Esophagus squamous epithelium (tissue), 5 donors: Measurements from ENCODE around the gene MDFIC. TPM values are rescaled to one million over a fixed set of nuclear protein-coding genes. Genes with fewer than 3 reads are reported as not detected.

Source experiments
- DNase-seq: peaks from one replicate; lab custom pipeline; 2025; lab: John Stamatoyannopoulos, UW
- H3K27ac ChIP-seq, 4 donors: fragments of 200-600 bp; sonication (generic); one replicate each; pipeline ENCODE4 v1.5.1; 2016 to 2019; ENCODE audit warnings: mild to moderate bottlenecking in 1 of 4
- H3K27me3 ChIP-seq, 4 donors: fragments of 200-600 bp; sonication (generic); 1 replicate in 3 of 4; 2 replicates in 1 of 4; pipeline versions ENCODE4 v1.5.1 to v1.6.0; 2017 to 2021; ENCODE audit warnings: antibody characterized with exemption in 1 of 4
- H3K36me3 ChIP-seq, 3 donors: fragments of 200-600 bp; sonication (generic); one replicate each; pipeline ENCODE4 v1.5.1; 2016 to 2019
- H3K4me1 ChIP-seq, 3 donors: fragments of 200-600 bp; sonication (generic); one replicate each; pipeline ENCODE4 v1.5.1; 2017 to 2019
- H3K4me3 ChIP-seq, 4 donors: fragments of 200-600 bp; sonication (generic); 1 replicate in 3 of 4; 2 replicates in 1 of 4; pipeline ENCODE4 v1.5.1; 2016 to 2019; ENCODE audit warnings: mild to moderate bottlenecking in 2 of 4, moderate library complexity in 1 of 4
- H3K9me3 ChIP-seq, 3 donors: fragments of 200-600 bp; sonication (generic); one replicate each; pipeline ENCODE4 v1.5.1; 2016 to 2019
- POLR2A ChIP-seq, 4 donors: fragments of 450-650 bp; IDR thresholded peaks; one replicate each; pipeline ENCODE4 v1.6.1; 2017; ENCODE audit warnings: antibody characterized with exemption in 4 of 4, mild to moderate bottlenecking in 4 of 4, moderate library complexity in 3 of 4
- WGBS, 2 donors: methylation state at CpG; one replicate each; pipeline ENCODE4 v1.1.5; 2018; 5-methylcytosine and 5-hydroxymethylcytosine counted together
- intact Hi-C: fragments of 100-400 bp; cut with DNase I; formaldehyde crosslinking; loops from one replicate; pipeline ENCODE4 v1.15.0; 2022
- total RNA-seq, 4 donors: library from RNA; depleted of rRNA; stranded (reverse); fragments of >200 nt; gene quantifications; one replicate each; pipeline ENCODE4 v1.1.0, GENCODE V29; 2016
- TF ChIP-seq, protein P1 (sequence below), 6 experiments: fragments of 450-650 bp in 4 of 6; fragments of 200-600 bp in 2 of 6; sonication (generic) in 2 of 6; IDR thresholded peaks; one replicate each; pipeline ENCODE4 v1.5.1; 2016 to 2019; ENCODE audit warnings: antibody characterized with exemption in 6 of 6, mild to moderate bottlenecking in 4 of 6, moderate library complexity in 4 of 6
- donor health status: DM: yes; HTN: yes; CAD: no.

MDFIC gene
- total RNA-seq, 4 donors from 2014 or later = 16.0 to 29.2 (median 21.3) TPM

DNA sequence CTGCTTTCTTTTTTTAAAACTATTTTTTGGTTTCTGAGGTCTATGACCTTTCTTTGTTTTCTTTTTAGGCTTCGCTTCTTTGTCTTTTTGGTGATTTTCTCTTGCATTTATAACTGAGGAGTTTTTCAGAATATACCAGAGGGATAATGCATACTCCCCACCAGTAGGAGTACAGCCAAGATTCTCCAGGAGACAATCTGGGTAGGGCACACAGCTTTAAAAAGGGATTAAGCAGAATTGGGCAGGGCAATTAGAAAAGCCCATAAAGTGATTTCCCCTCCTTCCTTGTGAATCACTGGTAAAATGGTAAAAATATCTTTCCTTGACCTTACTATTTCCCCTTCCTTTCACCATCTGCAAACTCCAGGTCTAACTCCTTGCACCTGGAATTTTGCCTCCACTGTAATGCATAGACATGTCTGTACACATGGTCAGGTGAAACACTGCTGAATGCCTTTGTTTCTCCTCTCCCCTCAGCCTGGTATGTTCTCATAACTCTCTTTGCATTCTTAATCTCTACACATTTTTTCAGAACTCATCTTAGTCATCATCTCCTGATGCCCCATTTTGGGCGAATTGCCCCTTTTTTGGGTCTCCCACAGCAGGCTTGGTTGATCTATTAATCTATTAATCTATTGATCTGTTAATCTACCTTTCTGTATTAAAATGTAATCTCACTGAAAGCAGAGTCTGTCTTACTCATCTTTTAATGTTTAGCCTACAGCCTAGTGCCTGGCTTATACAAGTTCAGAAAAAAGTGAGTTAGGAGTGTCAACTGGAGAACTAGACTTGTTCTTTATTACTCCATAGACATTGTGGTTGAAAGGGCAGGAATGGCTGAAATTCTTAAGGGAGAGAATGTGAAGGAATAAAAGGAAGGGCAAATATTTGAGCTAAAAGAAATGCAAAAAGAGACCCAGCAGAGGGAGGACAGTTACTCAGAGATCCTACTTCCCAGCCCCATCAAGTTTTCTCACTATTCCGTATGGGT, 64.6 kb downstream of the MDFIC start:
- no peak for DNase-seq
- Histone ChIP-seq H3K27ac (no peak overlapping the region), H3K4me3 (no peak overlapping the region), H3K9me3 (no peaks in the 10 kb centered on the region), H3K36me3 (no peaks in the 10 kb centered on the region), H3K27me3 (no peaks in the 10 kb centered on the region), H3K4me1 (peaks cover 16 to 31% (median 18%) of the 10 kb centered on the region in 3 donors)
- TF ChIP-seq, protein P1, sequence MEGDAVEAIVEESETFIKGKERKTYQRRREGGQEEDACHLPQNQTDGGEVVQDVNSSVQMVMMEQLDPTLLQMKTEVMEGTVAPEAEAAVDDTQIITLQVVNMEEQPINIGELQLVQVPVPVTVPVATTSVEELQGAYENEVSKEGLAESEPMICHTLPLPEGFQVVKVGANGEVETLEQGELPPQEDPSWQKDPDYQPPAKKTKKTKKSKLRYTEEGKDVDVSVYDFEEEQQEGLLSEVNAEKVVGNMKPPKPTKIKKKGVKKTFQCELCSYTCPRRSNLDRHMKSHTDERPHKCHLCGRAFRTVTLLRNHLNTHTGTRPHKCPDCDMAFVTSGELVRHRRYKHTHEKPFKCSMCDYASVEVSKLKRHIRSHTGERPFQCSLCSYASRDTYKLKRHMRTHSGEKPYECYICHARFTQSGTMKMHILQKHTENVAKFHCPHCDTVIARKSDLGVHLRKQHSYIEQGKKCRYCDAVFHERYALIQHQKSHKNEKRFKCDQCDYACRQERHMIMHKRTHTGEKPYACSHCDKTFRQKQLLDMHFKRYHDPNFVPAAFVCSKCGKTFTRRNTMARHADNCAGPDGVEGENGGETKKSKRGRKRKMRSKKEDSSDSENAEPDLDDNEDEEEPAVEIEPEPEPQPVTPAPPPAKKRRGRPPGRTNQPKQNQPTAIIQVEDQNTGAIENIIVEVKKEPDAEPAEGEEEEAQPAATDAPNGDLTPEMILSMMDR (IDR thresholded peaks at IDR 0.05) = peak in 1 of 6 experiments; percentile 23
- TF ChIP-seq POLR2A (IDR thresholded peaks at IDR 0.05) = no peak
- intact Hi-C loops = no loop called here
- 77 to 82% methylated on average over 3 of the region's 3 CpGs for WGBS, 2 donors

DNA sequence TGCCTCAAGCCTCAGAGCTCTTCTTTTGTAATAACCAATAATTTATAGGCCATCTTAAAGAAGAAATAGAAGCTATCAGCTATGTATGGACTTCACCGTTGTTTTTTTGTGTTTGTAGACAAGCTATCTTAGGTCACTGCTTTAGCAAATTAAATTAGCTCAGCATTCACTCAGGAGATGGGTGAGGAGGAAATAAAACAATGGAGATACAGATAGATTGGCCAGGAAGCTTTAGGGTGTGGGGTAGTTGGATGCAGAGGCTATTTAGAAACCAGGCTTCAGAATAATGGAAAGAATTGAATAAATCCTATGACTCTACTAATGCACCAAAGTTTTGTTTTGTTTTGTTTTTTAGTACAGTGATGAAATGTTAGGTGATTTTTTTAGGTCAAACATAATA, 66.1 kb downstream of the MDFIC start:
- H3K36me3 ChIP-seq = no peaks in the 10 kb centered on the region
- 76 to 79% methylated on average over 1 of the region's 1 CpG for WGBS, 2 donors
- TF ChIP-seq, protein P1 (IDR thresholded peaks at IDR 0.05) = no peak
- no peak for TF ChIP-seq POLR2A (IDR thresholded peaks at IDR 0.05)
- H3K4me3 ChIP-seq = no peak overlapping the region
- intact Hi-C loops = no loop called here
- no peak for DNase-seq
- no peaks in the 10 kb centered on the region for H3K27me3 ChIP-seq
- peak overlapping the region in 1 of 4 donors; percentile 6 for H3K27ac ChIP-seq
- H3K4me1 ChIP-seq = peaks cover 16 to 31% (median 18%) of the 10 kb centered on the region in 3 donors
- H3K9me3 ChIP-seq = no peaks in the 10 kb centered on the region

DNA sequence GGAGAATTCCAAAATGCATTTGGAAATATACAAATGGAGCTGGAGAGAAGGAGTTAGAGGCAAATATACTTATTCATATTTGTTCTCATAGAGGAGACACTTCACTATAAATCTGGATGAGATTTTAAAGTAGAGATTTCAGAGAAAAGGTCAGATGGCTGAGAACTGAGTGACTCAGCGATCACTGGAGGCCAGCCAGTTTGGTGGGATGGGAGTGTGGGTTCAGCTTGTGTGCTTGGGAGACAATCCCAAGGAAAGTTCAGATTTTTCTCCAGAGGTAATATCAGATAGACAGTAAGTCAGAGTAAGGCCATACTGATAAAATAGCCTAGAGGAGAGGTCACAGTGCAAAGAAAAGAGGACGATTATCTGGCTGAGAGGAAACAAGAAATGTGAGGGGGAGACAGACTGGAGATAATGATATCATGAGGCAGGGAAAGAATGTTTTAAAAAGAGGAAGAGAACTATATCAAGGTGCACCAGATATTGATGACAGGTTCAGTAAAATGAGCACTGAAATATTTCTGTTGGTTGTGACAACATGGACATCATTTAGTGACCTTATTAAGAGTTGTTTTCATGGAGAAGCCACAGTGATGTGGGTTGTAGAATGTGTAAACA, 67.0 kb downstream of the MDFIC start:
- Histone ChIP-seq H3K27ac (peak overlapping the region in 2 of 4 donors; percentile 16 to 20), H3K4me3 (no peak overlapping the region), H3K27me3 (no peaks in the 10 kb centered on the region), H3K4me1 (peaks cover 16 to 31% (median 18%) of the 10 kb centered on the region in 3 donors), H3K9me3 (no peaks in the 10 kb centered on the region), H3K36me3 (no peaks in the 10 kb centered on the region)
- TF ChIP-seq, protein P1 (IDR thresholded peaks at IDR 0.05) = no peak
- no peak for TF ChIP-seq POLR2A (IDR thresholded peaks at IDR 0.05)
- intact Hi-C loops = no loop called here
- WGBS, 2 donors = 45 to 58% methylated on average over 2 of the region's 2 CpGs
- DNase-seq = no peak

DNA sequence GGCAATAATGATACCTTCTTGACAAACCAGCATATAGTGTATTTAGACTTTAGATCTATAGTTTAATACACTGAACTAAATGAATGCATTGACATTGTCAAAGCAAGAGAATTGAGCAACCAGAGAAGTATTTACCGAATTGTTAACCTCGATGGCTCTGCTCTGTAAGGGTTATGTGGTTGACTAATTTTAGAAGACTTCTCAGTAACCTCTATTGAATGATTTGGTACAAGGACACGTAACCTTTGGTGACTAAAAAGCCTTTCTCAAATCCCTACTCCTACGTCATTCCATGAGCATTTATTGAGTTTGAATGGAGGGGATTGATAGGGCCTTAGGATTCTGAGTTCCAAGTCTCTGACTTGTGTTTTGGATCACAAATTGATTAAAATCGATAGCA, 67.6 kb downstream of the MDFIC start:
- Histone ChIP-seq H3K36me3 (no peaks in the 10 kb centered on the region), H3K4me1 (peaks cover 16 to 31% (median 18%) of the 10 kb centered on the region in 3 donors), H3K9me3 (no peaks in the 10 kb centered on the region), H3K4me3 (no peak overlapping the region), H3K27ac (no peak overlapping the region), H3K27me3 (no peaks in the 10 kb centered on the region)
- intact Hi-C loops = no loop called here
- TF ChIP-seq, protein P1 (IDR thresholded peaks at IDR 0.05) = no peak
- no peak for TF ChIP-seq POLR2A (IDR thresholded peaks at IDR 0.05)
- 84 to 88% methylated on average over 5 of the region's 5 CpGs for WGBS, 2 donors
- no peak for DNase-seq
